ENCODE data around the gene TBC1D25.

Gene TBC1D25

DNA sequence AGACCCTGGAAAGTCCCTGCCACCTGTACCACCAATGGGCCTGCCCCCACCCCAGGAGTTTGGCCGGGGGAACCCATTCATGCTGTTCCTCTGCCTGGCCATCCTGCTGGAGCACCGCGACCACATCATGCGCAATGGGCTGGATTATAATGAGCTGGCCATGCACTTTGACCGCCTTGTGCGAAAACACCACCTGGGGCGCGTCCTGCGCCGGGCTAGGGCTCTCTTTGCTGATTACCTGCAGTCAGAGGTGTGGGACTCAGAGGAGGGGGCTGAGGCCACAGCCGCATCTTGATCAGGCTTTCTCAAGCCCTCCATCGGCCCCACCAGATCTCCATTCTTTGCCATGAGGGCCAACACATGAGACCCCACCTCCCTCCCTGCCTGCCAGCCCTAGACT is 21.2 kb downstream of the TBC1D25 start:
- DNase-seq (ENCODE audit: low read depth, low spot score) = no peak

DNA sequence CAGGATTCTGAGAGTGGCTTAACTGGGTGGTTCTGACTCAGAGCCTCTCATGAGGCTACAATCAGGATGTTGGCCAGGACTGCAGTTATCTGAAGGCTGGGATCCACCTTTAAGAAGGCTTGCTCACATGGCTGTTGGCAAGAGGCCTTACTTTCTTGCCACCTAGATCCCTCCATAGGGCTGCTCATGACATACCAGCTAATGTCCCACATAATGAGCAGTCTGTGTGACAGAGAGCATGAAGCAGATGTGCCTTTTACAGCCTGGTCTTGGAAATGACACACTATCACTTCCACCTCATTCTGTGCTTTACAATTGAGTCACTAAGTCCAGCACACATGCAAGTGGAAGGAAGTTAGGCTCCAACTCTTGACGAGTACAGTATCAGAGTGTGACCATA is 30.4 kb downstream of the TBC1D25 start:
- DNase-seq (ENCODE audit: low read depth, low spot score) = no peak

DNA sequence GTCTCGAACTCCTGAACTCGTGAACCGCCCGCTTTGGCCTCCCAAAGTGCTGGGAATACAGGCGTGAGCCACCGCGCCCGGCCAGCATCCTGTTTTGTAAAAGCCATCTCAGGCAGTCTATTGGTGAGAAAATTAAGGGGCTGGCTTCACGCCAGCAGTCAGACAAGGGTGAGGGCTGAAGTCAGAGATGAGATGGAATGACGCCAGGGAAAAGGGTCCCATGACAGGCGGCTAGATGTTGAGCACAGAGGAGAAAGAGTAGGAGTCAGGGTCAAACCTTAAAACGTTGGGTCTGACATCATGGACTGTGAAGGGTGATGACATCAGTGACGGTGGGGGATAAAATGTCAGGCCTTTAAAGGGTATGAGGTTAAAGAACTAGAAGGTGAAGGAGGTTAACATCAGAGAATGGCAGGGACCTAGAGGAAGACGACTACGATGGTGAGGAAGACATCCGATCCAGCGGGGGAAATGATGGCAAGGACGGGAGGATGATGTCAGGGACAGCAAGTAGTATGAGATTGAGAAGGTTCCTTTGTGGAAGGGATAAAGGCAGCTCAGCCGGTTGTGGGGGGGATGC is 34.3 kb downstream of the TBC1D25 start:
- DNase-seq (ENCODE audit: low read depth, low spot score) = no peak

DNA sequence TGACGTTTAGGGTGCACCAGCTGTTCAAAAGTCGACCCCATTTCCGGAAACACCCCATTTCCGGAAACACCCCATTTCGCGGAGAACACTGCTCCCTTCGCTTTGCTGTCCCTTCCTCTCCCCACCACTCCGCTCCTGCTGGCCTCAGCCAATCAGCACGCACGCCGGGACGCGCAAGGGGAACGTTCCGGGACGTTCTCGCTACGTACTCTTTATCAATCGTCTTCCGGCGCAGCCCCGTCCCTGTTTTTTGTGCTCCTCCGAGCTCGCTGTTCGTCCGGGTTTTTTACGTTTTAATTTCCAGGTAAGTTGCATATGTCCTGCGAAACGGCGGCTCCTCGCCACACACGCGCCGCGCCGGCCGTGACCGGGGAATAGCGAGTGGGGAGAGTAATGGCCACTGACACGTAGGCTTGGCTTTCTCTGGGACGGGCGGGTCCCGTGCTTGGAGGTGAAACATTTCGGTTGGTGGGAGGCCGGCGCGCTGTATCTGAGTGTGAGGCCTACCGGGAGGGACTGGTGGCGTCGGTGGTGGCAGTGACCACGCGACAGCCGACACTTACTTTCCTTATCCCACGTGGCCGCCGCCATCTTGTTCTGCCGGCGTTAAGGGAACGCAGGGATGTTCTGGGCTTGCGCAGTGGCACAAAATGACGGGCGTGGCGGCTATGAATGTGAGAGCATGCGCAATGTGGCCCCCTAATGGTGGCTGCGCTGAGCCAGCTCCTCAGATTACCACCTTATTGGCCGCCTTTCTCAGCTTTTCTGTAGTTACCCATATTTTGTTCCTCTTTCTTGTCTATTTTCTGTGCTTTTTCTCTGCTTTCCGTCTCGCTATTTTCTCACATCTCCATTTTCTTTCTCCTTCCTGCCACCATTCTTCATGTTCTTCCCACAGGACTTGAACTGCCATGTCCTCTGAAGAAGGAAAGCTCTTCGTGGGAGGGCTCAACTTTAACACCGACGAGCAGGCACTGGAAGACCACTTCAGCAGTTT is 35.1 kb downstream of the TBC1D25 start, which contains the start of gene RBM3:
TSS of gene RBM3 (plus strand) at position 215 of the 997 bp plus-strand sequence. CDS start at position 912, 697 bp downstream.
- DNase-seq (ENCODE audit: low read depth, low spot score) = peak; percentile 75

DNA sequence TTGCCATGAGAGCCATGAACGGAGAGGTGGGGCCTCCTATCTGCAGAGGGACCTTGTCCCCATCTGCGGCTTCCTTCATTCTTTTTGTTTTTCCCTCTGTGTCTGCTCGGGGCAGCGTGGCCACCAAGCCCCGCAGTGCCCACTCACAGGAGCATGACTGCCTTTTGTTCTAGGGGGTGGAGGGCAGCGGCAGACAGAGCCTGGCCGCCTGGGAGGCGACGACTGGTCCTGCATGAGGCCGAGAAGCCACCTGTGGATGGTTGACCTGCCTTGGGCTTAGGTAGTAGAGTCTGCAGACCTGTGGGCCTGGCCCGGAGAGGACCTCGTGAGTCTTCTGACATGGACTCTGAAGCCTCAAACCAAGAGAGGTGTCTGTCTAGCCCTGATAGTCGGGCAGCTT is 36.1 kb downstream of the TBC1D25 start:
- no peak for DNase-seq (ENCODE audit: low read depth, low spot score)

DNA sequence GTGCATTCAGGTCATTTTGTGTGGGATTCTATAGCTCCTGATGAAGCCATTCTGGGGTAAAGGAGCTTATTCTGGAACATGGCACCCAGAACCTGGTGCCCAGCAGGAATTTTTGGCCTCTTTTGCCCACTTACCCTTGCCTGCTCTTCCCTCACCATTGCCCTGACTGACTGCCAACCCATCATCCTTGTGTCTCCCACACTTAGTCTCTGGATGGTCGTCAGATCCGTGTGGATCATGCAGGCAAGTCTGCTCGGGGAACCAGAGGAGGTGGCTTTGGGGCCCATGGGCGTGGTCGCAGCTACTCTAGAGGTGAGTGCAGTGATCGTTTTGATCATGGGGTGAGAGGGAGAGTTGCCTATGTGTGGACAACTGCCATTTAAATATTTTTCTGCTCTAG is 36.6 kb downstream of the TBC1D25 start:
- no peak for DNase-seq (ENCODE audit: low read depth, low spot score)

DNA sequence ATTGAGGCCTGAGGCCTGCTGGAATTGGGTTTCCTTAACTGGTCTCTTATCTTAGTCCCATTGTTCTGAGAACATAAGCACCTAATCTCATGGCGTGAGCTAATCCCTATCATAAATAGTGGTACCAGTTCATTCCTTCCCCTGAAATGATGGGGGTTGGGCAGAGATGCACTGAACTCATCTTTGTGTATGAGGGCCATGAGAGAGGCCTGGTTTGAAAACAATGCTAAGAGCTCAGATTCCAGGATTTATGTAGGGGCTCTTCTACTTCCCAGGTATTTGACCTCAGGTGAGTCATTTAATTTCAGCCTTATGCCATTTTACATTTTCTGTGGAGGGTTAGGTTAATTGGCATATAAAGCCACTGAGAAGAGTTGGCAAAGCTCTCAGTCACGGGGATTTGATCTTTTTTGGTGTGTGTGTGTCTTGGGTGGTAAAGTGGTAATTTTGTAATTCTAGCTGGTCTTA is 39.2 kb downstream of the TBC1D25 start:
- no peak for DNase-seq (ENCODE audit: low read depth, low spot score)

DNA sequence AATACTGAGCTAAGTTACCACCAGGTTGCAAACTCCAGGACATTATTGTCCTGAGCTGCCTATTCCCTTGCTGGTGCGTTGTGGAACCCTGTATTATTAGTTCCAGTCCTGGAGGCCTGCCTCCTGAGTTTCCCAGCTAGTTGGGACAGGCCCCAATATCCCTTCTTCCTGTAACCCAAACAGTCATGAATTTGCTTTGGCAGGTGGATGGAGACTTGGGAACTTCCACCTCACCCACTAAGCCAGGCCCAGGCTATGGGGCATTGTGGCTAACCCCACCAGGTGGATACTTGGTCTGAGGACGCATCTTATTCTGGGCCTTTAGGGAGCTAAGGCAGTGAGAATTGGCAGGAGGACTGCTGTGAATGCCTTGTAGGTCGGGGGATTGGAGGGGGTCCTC is 39.7 kb downstream of the TBC1D25 start:
- DNase-seq (ENCODE audit: low read depth, low spot score) = no peak

DNA sequence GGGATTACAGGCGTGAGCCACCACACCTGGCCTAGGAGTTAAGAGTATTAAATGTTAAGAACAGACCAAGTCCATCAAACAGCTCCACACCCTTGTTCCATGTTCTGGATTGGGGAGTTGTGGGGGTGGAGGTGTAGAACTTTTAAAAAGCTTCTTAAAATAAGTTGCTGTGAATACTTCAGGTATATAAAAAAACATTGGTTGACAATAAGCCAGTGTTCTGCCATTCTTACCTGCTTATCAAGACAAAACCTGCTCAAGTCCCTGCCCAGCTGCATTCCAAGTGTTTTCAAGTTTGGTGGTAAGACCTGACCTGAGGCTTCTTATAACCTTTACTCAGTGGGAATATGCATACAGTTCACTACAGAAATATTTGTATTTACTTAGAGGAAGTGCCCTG is 41.1 kb downstream of the TBC1D25 start:
- no peak for DNase-seq (ENCODE audit: low read depth, low spot score)

DNA sequence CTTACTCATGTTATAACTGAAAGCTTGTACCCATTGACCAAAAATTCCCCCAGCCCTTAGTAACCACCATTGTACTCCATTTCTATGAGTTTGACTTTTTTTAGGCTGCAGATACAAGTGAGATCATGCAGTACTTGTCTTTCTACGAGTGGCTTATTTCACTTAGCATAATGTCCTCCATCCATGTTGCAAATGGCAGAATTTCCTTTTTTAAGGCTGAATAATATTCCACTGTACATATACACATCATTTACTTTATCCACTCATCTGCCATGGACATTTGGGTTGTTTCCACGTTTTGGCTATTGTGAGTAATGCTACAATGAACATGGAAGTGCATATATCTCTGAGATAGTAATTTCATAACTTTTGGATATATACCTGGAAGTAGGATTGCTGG is 45.2 kb downstream of the TBC1D25 start:
- DNase-seq (ENCODE audit: low read depth, low spot score) = no peak

DNA sequence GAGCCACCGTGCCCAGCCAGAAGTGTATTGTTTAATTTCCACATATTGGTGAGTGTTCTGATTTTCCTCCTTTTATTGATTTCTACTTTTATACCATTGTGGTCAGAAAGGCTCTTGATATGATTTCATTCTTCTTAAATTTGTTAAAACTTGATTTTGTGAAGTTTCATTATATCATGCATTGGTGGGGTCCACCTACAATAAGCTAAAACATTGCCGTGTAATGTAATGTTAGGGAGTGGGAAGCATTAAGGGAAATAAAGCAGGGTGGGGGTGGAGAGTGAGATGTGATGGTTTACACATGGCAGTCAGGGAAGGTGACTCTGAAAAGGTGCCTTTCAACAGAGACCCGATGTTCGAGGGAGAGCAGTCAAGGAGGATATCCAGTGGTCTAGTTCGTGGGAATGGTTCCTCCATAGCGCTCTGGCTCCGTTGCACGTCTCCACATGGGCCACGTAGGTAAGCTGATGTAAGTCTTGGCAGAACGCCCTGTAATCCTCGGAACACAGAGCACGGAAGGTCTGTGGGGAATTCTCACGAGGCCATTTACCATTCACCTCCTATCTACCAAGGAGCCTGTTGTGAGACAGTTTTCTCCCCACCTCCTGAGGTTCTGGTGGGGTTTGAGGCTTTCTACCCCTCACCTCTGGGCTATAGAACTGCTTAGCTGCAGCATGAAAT is 50.1 kb downstream of the TBC1D25 start:
- no peak for DNase-seq (ENCODE audit: low read depth, low spot score)

DNA sequence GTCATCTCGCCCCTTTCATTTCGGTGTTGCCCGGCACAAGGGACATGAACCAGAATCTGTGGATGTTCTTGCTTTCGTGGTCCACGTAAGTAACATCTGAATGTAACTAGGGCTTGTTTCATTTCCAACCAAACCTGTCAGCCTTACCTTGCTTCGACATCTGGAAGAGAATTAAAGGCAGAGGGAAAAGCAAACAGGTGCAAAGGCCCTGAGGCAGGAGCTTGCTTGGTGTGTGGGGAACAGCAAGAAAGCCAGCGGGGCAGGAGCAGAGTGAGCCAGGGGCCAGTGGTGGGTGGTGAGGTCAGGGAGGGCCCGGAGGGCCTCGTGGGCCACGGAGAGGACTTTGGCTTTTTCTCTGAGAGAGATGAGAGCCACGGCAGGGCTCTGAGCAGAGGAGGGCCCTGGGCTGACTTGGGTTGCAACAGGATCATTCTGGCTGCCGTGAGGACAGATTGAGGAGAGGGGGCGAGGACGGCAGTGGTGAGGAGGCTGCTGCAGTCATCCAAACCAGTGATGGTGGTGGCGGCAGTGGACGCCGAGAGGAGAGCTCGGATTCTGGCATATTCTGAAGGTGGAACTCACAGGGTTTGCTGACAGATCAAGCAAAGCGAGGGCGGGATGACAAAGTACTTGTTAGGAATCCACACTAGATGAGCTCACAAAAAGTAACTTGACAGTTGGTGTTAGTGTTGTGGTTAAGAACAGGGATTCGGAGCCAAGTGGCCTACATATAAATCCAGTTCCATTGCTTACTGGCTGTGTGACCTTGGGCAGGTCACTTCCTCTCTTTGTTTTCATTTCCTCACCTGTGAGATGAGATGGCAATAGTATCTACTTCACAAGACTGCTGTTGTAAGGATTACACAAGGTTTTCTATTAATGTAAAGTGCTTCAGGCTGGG is 50.9 kb downstream of the TBC1D25 start:
- DNase-seq (ENCODE audit: low read depth, low spot score) = no peak

DNA sequence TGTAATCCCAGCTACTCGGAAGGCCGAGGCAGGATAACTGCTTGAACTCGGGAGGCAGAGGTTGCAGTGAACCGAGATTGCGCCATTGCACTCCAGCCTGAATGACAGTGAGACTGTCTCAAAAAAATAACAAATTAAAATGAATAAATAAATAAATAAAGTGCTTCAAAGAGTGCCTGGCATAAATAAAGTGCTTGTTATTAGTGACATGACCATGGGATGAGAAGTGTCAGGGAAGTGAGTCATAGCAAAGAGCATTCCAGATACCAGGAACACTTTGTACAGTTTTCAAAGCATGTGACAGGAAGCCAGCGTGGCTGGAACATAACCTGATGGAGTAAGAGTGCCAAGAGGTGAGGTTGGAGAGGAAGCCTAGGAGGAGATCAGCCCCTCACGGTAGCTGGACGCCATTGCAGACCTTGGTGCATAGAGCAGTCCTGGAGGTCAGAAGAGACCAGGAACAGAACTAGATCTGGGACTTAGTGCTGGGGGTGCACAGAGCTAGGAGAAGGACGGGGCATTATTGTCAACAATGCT is 51.8 kb downstream of the TBC1D25 start:
- no peak for DNase-seq (ENCODE audit: low read depth, low spot score)

DNA sequence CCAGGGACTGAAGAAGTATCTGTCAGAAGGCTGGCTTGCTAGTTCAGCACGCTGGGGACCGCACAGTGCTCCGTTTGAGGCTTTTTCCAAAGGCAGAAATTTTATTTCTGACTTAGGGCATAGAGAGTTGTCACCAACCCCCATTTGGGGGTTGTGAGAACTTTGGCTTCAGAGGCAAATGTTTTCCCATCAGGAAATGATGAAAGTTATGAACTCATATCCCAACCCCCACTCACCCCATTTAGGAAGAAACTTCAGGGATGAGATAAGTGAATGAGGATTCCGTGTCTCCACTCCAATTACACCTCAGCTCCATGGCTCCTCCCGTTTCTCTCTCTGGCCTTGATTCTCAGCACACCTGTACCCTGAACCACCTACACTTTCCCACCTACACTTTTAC is 53.5 kb downstream of the TBC1D25 start:
- DNase-seq (ENCODE audit: low read depth, low spot score) = no peak

DNA sequence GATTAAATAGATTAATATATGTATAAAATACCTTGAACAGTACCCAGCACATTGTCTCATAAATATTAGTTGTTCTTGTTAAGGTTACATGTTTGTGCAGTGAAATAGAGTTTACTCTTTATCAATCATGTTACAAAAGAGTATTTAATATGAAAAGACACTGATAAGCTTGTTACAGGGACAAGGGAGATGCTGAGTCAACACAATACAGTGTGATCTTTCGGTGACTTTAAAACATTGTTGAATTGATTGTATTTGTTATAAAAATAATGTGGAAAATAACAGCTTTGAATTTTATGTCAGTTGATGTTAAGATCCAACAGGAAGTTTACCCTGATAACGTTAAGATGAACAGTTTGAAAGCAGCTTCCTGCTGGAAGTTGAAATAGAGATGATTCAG is 56.4 kb downstream of the TBC1D25 start:
- no peak for DNase-seq (ENCODE audit: low read depth, low spot score)

DNA sequence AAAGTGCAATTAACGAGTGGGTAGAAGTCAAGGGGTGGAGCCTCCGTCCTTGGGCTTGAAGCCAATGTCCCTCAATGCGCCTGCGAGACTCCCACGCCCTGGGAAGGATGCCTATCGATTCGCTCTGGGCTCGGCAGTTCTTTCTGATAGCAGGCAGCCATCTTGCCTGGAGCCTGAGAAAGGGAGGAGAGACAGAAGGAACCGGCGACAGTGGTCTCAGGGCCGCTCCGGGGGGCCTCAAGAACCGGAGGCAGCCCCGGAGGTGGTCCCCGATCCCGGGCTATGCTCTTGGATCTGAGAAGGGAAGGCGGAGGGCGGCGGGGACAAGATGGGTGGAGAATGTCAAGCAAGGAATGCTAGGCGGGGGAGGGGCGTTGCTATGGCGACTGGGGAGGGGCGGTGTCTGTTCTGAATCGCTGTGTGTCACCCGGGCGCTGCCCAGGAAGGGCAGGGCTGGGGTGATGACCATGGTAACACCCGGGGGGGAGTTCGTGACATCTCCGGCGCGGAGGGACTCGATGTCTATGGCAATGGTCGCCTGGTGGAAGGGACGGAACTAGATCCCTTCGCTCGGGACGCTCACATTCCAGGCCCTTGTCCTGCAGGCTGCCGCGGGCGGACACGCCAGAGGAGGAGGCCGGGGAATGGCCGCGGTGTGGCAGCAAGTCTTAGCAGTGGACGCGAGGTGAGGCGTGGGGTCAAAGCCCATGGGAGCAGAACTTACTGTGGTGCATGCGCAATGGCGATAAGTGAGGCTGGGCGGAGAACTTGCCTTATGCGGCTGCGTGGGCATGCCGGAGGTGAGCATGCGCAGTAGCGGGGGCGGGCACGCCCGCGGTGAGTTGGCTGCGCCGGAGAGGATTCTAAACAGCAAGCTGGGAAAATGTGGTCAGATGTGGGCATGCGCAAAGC is 58.1 kb downstream of the TBC1D25 start, which contains the start of gene WDR13:
TSS of gene WDR13 (plus strand) at position 140 of the 912 bp plus-strand sequence. CDS start at position 645, 505 bp downstream.
- DNase-seq (ENCODE audit: low read depth, low spot score) = peak; percentile 92

DNA sequence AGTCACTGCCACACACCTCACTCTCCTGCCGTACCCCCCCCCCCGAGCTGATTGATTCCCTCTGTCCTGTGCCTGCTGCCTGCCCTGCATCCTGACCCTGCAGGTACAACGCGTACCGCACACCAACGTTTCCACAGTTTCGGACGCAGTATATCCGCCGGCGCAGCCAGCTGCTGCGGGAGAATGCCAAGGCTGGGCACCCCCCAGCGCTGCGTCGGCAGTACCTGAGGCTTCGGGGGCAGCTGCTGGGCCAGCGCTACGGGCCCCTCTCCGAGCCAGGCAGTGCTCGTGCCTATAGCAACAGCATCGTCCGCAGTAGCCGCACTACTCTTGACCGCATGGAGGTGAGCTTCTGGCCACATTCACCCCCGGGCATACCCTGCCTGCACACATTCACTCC is 59.1 kb downstream of the TBC1D25 start:
- no peak for DNase-seq (ENCODE audit: low read depth, low spot score)

DNA sequence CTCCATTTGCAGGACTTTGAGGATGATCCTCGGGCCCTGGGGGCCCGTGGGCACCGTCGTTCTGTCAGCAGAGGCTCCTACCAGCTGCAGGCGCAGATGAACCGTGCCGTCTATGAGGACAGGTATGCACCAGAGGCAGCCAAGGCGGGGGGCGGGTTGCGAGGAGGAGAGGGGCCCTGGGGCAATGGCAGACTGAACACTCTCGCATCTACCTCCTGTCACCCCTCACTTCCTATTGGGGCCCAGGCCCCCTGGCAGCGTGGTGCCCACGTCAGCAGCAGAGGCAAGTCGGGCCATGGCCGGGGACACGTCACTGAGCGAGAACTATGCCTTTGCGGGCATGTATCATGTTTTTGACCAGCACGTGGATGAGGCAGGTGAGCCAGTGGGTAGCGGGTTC is 59.8 kb downstream of the TBC1D25 start:
- no peak for DNase-seq (ENCODE audit: low read depth, low spot score)

DNA sequence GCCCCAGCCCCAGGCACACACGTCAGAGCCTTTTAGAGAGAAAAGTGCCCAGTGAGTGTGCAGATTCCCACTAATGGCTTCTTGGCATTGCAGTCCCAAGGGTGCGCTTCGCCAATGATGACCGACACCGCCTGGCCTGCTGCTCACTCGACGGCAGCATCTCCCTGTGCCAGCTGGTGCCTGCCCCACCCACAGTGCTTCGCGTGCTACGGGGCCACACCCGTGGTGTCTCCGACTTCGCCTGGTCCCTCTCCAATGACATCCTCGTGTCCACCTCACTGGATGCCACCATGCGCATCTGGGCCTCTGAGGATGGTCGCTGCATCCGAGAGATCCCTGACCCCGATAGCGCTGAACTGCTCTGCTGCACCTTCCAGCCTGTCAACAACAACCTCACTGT is 60.7 kb downstream of the TBC1D25 start:
- no peak for DNase-seq (ENCODE audit: low read depth, low spot score)

All from brain pericyte (primary cell).